ENCODE measurements around the gene SELENOH.

GRCh38 chr11:57776031-57776521 lies 34.8 kb downstream of the SELENOH start:
- TF ChIP-seq, protein P1, sequence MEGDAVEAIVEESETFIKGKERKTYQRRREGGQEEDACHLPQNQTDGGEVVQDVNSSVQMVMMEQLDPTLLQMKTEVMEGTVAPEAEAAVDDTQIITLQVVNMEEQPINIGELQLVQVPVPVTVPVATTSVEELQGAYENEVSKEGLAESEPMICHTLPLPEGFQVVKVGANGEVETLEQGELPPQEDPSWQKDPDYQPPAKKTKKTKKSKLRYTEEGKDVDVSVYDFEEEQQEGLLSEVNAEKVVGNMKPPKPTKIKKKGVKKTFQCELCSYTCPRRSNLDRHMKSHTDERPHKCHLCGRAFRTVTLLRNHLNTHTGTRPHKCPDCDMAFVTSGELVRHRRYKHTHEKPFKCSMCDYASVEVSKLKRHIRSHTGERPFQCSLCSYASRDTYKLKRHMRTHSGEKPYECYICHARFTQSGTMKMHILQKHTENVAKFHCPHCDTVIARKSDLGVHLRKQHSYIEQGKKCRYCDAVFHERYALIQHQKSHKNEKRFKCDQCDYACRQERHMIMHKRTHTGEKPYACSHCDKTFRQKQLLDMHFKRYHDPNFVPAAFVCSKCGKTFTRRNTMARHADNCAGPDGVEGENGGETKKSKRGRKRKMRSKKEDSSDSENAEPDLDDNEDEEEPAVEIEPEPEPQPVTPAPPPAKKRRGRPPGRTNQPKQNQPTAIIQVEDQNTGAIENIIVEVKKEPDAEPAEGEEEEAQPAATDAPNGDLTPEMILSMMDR (IDR thresholded peaks at IDR 0.05) = no peak
- TF ChIP-seq POLR2A (IDR thresholded peaks at IDR 0.05) = no peak
- no peak for TF ChIP-seq POLR2AphosphoS5 (IDR thresholded peaks at IDR 0.05; ENCODE audit: insufficient read depth in 1 of 2, low read depth in 1 of 2)
